HL-60/S4 treated with phorbol 12-myristate 13-acetate at 8.2 ng/mL for 4 days and 3 days (cell line): ENCODE results near the gene CARHSP1.
"Not testable (repeated sequence)": the region's sequence is repeated elsewhere in the genome, so short reads cannot be mapped to it uniquely, and the experiment has no call there.

ENCODE experiments used
- in situ Hi-C: fragments of 300-500 bp; cut with MboI; formaldehyde crosslinking; loops from 2 replicates; pipeline ENCODE4 v1.15.0; 2022; ENCODE audit warnings: low sequenced_read_pairs

The CARHSP1 gene

GRCh38 chr16:8842016-8842415 is 26.8 kb downstream of the CARHSP1 start:
- in situ Hi-C loops: not testable (repeated sequence)

- in situ Hi-C loops: not testable (repeated sequence)
Measured at GRCh38 chr16:8837594-8837993, 31.2 kb downstream of the CARHSP1 start.

GRCh38 chr16:8836797-8837196 is 32.0 kb downstream of the CARHSP1 start:
- in situ Hi-C loops: not testable (repeated sequence)

GRCh38 chr16:8832717-8833105 is 36.1 kb downstream of the CARHSP1 start:
- in situ Hi-C loops: no loop called here

- in situ Hi-C loops: no loop called here
Measured at GRCh38 chr16:8831871-8832716, 36.7 kb downstream of the CARHSP1 start.

GRCh38 chr16:8831450-8831849 is 37.4 kb downstream of the CARHSP1 start:
- in situ Hi-C loops: no loop called here

GRCh38 chr16:8828541-8829165 is 40.2 kb downstream of the CARHSP1 start:
- in situ Hi-C loops: no loop called here

- in situ Hi-C loops: no loop called here
Measured at GRCh38 chr16:8826278-8826879, 42.4 kb downstream of the CARHSP1 start.

GRCh38 chr16:8822403-8822802 is 46.4 kb downstream of the CARHSP1 start:
- in situ Hi-C loops: no loop called here

GRCh38 chr16:8819411-8820034 is 49.3 kb downstream of the CARHSP1 start:
- in situ Hi-C loops: no loop called here

GRCh38 chr16:8818504-8819270 is 50.1 kb downstream of the CARHSP1 start:
- in situ Hi-C loops: no loop called here

- in situ Hi-C loops: no loop called here
Measured at GRCh38 chr16:8816967-8817655, 51.7 kb downstream of the CARHSP1 start.

GRCh38 chr16:8814095-8814806 is 54.6 kb downstream of the CARHSP1 start:
- in situ Hi-C loops: no loop called here

GRCh38 chr16:8812162-8812843 is 56.5 kb downstream of the CARHSP1 start:
- in situ Hi-C loops: no loop called here

- in situ Hi-C loops: no loop called here
Measured at GRCh38 chr16:8808613-8809353, 60.0 kb downstream of the CARHSP1 start.

- in situ Hi-C loops: no loop called here
Measured at GRCh38 chr16:8808009-8808408, 60.8 kb downstream of the CARHSP1 start.

GRCh38 chr16:8807189-8807588 is 61.6 kb downstream of the CARHSP1 start:
- in situ Hi-C loops: no loop called here

- in situ Hi-C loops: no loop called here
Measured at GRCh38 chr16:8806272-8806983, 62.4 kb downstream of the CARHSP1 start.
